SK-N-SH (cell line): ENCODE results near the gene CDSN. TPM values are rescaled to one million over a fixed set of nuclear protein-coding genes. Genes with fewer than 3 reads are reported as not detected.

Source experiments
- CTCF ChIA-PET: fragments of 300-600, 350-600 bp; formaldehyde crosslinking; extraction: SDS; loops from one replicate; lab custom pipeline; 2021; lab: Yijun Ruan, JAX
- POLR2A ChIA-PET: fragments of 350-600 bp; sonication (Branson Sonifier 250); formaldehyde crosslinking; extraction: SDS; loops from one replicate; lab custom pipeline; 2020; ENCODE audit warnings: antibody characterized with exemption, inconsistent platforms; lab: Yijun Ruan, JAX
- DNase-seq: peaks from one replicate; pipeline ENCODE4 v3.0.0; 2012
- H2AFZ ChIP-seq: fragments of 200-600 bp; sonication (generic); 2 replicates; pipeline ENCODE4 v1.8.1; 2016; ENCODE audit warnings: antibody characterized with exemption, mild to moderate bottlenecking, low read depth
- H3F3A ChIP-seq: fragments of 200-600 bp; sonication (generic); replicated peaks from 2 replicates; pipeline ENCODE3; 2016; ENCODE audit warnings: antibody characterized with exemption, mild to moderate bottlenecking; ENCODE audit not compliant: insufficient read depth
- H3K27ac ChIP-seq, 2 experiments: fragments of 200-500 bp in 1 of 2; fragments of 200-600 bp in 1 of 2; sonication (Bioruptor generic) in 1 of 2; sonication (generic), shearing (Covaris generic) in 1 of 2; 2 replicates each; pipeline versions ENCODE4 v1.5.1 to v1.6.1; 2014 to 2016; ENCODE audit warnings: low read depth in 2 of 2, inconsistent platforms in 1 of 2, low read length in 1 of 2, mild to moderate bottlenecking in 1 of 2, mixed read lengths in 1 of 2
- H3K27me3 ChIP-seq: fragments of 200-600 bp; sonication (generic), shearing (Covaris generic); 2 replicates; pipeline ENCODE4 v1.6.1; 2016; ENCODE audit warnings: mixed run types; ENCODE audit not compliant: insufficient read depth
- H3K36me3 ChIP-seq, 2 experiments: fragments of 200-500 bp in 1 of 2; fragments of 200-600 bp in 1 of 2; sonication (Bioruptor generic) in 1 of 2; sonication (generic) in 1 of 2; replicated peaks in 1 of 2; 2 replicates each; pipeline versions ENCODE3 to v1.5.1; 2014 to 2016; ENCODE audit warnings: low read length in 1 of 2, mild to moderate bottlenecking in 1 of 2; ENCODE audit not compliant: insufficient read depth in 2 of 2, control insufficient read depth in 1 of 2
- H3K4me1 ChIP-seq, 2 experiments: fragments of 200-500 bp in 1 of 2; fragments of 200-600 bp in 1 of 2; sonication (Bioruptor generic) in 1 of 2; sonication (generic), shearing (Covaris generic) in 1 of 2; 2 replicates each; pipeline versions ENCODE4 v1.5.1 to v1.6.1; 2014 to 2016; ENCODE audit warnings: low read depth in 1 of 2, low read length in 1 of 2, mixed run types in 1 of 2; ENCODE audit not compliant: insufficient read depth in 2 of 2, control insufficient read depth in 1 of 2
- H3K4me2 ChIP-seq: fragments of 200-600 bp; sonication (generic), shearing (Covaris generic); 2 replicates; pipeline ENCODE4 v1.6.1; 2017; ENCODE audit warnings: mixed run types
- H3K4me3 ChIP-seq, 2 experiments: fragments of 200-500 bp in 1 of 2; fragments of 200-600 bp in 1 of 2; sonication (Bioruptor generic) in 1 of 2; sonication (generic), shearing (Covaris generic) in 1 of 2; 2 replicates each; pipeline versions ENCODE4 v1.5.1 to v1.8.1; 2014 to 2016; ENCODE audit warnings: low read depth in 2 of 2, inconsistent platforms in 1 of 2, low read length in 1 of 2, mild to moderate bottlenecking in 1 of 2, mixed read lengths in 1 of 2, moderate library complexity in 1 of 2
- H3K79me2 ChIP-seq: fragments of 200-600 bp; sonication (generic); 2 replicates; pipeline ENCODE4 v1.8.1; 2017; ENCODE audit warnings: mild to moderate bottlenecking; ENCODE audit not compliant: insufficient read depth
- H3K9ac ChIP-seq: fragments of 200-600 bp; sonication (generic); 2 replicates; pipeline ENCODE4 v1.6.1; 2017; ENCODE audit warnings: mixed run types
- H3K9me2 ChIP-seq: fragments of 200-600 bp; sonication (generic); 2 replicates; pipeline ENCODE4 v1.6.1; 2017; ENCODE audit warnings: mixed run types
- H3K9me3 ChIP-seq: fragments of 200-600 bp; sonication (generic); 2 replicates; pipeline ENCODE4 v1.6.1; 2017; ENCODE audit warnings: mixed run types, mild to moderate bottlenecking, moderate library complexity
- H4K20me1 ChIP-seq: fragments of 200-600 bp; sonication (generic); 2 replicates; pipeline ENCODE4 v1.6.1; 2017; ENCODE audit warnings: mild to moderate bottlenecking, mixed run types; ENCODE audit not compliant: insufficient read depth
- CTCF ChIP-seq: fragments of 200-600 bp; sonication (generic); IDR thresholded peaks from 2 replicates; pipeline ENCODE4 v1.6.1; 2017; ENCODE audit warnings: antibody characterized with exemption, mild to moderate bottlenecking, moderate library complexity
- FOSL2 ChIP-seq: IDR thresholded peaks from 2 replicates; pipeline ENCODE4 v1.4.0; 2012; ENCODE audit warnings: low read depth, mild to moderate bottlenecking, moderate library complexity, borderline replicate concordance
- JUND ChIP-seq: IDR thresholded peaks from 2 replicates; pipeline ENCODE4 v1.4.0; 2012
- MEF2A ChIP-seq: IDR thresholded peaks from 2 replicates; pipeline ENCODE4 v1.4.0; 2012; ENCODE audit warnings: low read depth, borderline replicate concordance
- NFIC ChIP-seq: IDR thresholded peaks from 2 replicates; pipeline ENCODE4 v1.4.0; 2012; ENCODE audit warnings: borderline replicate concordance
- PBX3 ChIP-seq: IDR thresholded peaks from 2 replicates; pipeline ENCODE4; 2012
- POLR2AphosphoS5 ChIP-seq: IDR thresholded peaks from 2 replicates; pipeline ENCODE4 v1.6.1; 2012; ENCODE audit warnings: low read depth, low read length
- RAD21 ChIP-seq: IDR thresholded peaks from 2 replicates; pipeline ENCODE4 v1.6.1; 2012; ENCODE audit warnings: mild to moderate bottlenecking, low read length
- RFX5 ChIP-seq: IDR thresholded peaks from 2 replicates; pipeline ENCODE4 v1.6.1; 2012; ENCODE audit warnings: mild to moderate bottlenecking, improper control_type of control experiment, low read length
- RXRA ChIP-seq: IDR thresholded peaks from 2 replicates; pipeline ENCODE4 v1.4.0; 2012; ENCODE audit warnings: low read depth, mild to moderate bottlenecking, borderline replicate concordance
- SIN3A ChIP-seq: IDR thresholded peaks from 2 replicates; pipeline ENCODE4 v1.6.1; 2012; ENCODE audit warnings: low read depth, mild to moderate bottlenecking, low read length, moderate library complexity, borderline replicate concordance
- SMC3 ChIP-seq: IDR thresholded peaks from 2 replicates; pipeline ENCODE4 v1.6.1; 2012; ENCODE audit warnings: low read depth, low read length, improper control_type of control experiment
- TAF1 ChIP-seq: IDR thresholded peaks from 2 replicates; pipeline ENCODE4 v1.6.1; 2012; ENCODE audit warnings: low read depth, mild to moderate bottlenecking, low read length, moderate library complexity, borderline replicate concordance
- USF1 ChIP-seq: IDR thresholded peaks from 2 replicates; pipeline ENCODE4 v1.4.0; 2012; ENCODE audit warnings: low read depth, borderline replicate concordance
- ZBTB33 ChIP-seq: IDR thresholded peaks from 2 replicates; pipeline ENCODE4 v1.4.0; 2012; ENCODE audit warnings: low read depth, borderline replicate concordance
- WGBS: methylation state at CpG from one replicate; pipeline ENCODE4 v1.1.6; 2017; ENCODE audit warnings: low lambda C conversion rate; 5-methylcytosine and 5-hydroxymethylcytosine counted together
- polyA plus RNA-seq, 3 experiments: library from polyadenylated mRNA; depleted of rRNA; stranded (reverse); fragments of >200 nt; gene quantifications; 2 replicates each; pipeline ENCODE4 v1.2.3, GENCODE V29; 2012

CDSN gene
- polyA plus RNA-seq, 1 of the 3 experiments (the other 2 are of a cell fraction): 0.02 TPM

DNA sequence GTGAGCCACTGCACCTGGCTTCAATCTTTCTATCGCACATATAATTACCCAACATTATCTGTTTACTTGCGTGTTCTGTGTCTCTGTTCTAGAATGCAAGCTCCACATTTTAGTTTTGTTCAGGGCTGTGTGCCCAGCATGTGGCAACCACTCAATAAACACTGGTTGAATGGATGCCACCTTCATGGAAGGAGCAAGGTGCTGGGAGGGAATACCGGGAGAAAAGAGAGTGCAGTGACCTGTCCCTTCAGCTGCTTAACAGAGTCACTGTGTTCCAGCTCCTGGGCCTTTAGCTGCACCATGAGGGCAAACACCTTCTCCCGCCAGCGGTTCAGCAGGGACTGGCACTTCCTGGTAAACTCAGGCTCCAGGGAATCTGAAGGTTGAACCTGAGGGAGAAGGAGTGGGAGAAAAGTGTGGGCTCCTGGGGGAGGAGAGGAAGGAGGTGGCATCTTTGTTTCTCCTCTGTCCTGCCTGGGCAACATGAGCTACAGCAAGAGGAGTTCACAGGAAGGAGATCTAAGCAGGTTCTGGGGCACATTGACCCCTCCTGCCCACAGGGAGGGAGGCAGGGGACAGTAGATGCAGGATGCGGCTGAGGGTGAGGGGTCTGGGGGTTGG, 29.7 kb upstream of the CDSN start:
- Histone ChIP-seq H3K79me2 (no peaks in the 10 kb centered on the region), H3K27ac (no peak overlapping the region), H3K36me3 (peaks cover 0 to 7% of the 10 kb centered on the region in 2 experiments), H2AFZ (no peak overlapping the region), H3K27me3 (no peaks in the 10 kb centered on the region), H4K20me1 (no peaks in the 10 kb centered on the region), H3F3A (no peaks in the 10 kb centered on the region), H3K4me2 (no peak overlapping the region), H3K4me3 (no peak overlapping the region), H3K9ac (no peak overlapping the region), H3K9me2 (no peaks in the 10 kb centered on the region), H3K4me1 (no peaks in the 10 kb centered on the region), H3K9me3 (no peaks in the 10 kb centered on the region)
- no peak for TF ChIP-seq RXRA
- TF ChIP-seq SMC3: no peak
- no peak for TF ChIP-seq USF1
- TF ChIP-seq PBX3: no peak
- TF ChIP-seq SIN3A: no peak
- no peak for TF ChIP-seq CTCF
- TF ChIP-seq JUND: no peak
- no peak for TF ChIP-seq FOSL2
- DNase-seq: no peak
- ChIA-PET POLR2A (no interaction called here), CTCF (interaction anchor here (2.3 kb wide), 1 partner anchor 13 kb away, joined by 5 read pairs; no protein-coding TSS in a partner anchor)
- WGBS: 80% methylated on average over 5 of the region's 6 CpGs

DNA sequence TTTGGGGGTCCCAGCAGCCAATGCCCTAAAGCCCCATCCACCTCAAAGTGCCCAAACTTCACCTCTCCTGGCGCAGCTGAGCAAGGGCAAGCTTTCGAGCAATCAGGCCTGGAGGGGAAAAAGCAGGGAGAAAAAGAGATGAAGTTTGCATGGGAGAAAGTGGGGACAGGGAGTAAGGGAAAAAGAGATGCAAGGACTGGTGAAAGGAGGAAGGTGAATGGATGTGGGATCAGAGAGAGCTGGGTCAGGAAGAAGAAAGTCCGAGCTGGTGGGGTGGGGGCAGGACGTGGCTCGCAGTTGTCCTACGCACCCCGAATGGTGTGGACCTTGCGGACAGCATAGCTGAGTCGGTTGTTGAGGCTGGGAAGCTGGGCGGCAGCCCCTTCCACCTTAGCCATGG, 25.1 kb upstream of the CDSN start:
- Histone ChIP-seq H3K4me2 (no peak overlapping the region), H3K9ac (no peak overlapping the region), H3K4me1 (peaks cover 0 to 11% of the 10 kb centered on the region in 2 experiments; a peak in 1 of 4 replicates), H2AFZ (no peak overlapping the region), H3K36me3 (peaks cover 0 to 2% of the 10 kb centered on the region in 2 experiments), H3K4me3 (no peak overlapping the region), H4K20me1 (no peaks in the 10 kb centered on the region), H3K79me2 (no peaks in the 10 kb centered on the region), H3K9me2 (no peaks in the 10 kb centered on the region), H3F3A (peaks cover 9% of the 10 kb centered on the region), H3K9me3 (no peaks in the 10 kb centered on the region), H3K27me3 (no peaks in the 10 kb centered on the region), H3K27ac (no peak overlapping the region)
- CTCF ChIA-PET: interaction anchor here (0.6 to 4.3 kb wide), 5 partner anchors 8 to 222 kb away, joined by 3 to 23 read pairs (median 4); no protein-coding TSS in a partner anchor
- WGBS: 91% methylated on average over 8 of the region's 10 CpGs
- no peak for DNase-seq
- POLR2A ChIA-PET: no interaction called here
- TF ChIP-seq FOSL2: no peak
- TF ChIP-seq ZBTB33: no peak
- no peak for TF ChIP-seq POLR2AphosphoS5
- TF ChIP-seq MEF2A: no peak
- no peak for TF ChIP-seq RAD21
- no peak for TF ChIP-seq NFIC
- TF ChIP-seq RFX5: no peak
- no peak for TF ChIP-seq RXRA
- no peak for TF ChIP-seq TAF1
